Measurements from ENCODE around the gene TSHZ2.

Gene TSHZ2

DNA sequence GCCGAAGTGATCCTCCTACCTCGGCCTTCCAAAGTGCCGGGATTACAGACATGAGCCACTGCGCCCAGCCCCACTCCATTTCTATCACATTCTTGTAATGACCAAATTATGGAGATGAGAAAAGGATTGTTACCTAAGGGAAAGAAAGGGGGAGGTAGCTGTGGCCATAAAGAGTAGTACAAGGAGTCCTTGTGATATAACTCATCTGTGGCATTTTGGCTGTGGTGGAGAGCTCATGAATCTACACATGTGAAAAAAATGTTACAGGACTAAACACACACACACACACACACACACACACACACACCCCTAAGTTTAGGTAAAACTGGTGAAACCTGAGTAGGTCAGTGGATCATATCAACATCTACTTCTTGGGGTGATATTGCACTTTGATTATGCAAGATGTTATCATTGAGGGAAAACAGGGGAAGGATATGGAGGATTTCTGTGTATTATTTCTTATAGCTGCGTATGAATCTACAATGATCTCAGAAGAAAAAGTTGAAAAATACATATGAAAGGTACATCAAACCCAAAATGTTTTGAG, 251.5 kb downstream of the TSHZ2 start:
- TF ChIP-seq YY1 (IDR thresholded peaks at IDR 0.05; ENCODE audit: low read depth) (no peak), REST (IDR thresholded peaks at IDR 0.05; ENCODE audit: low read depth) (no peak), EGR1 (IDR thresholded peaks at IDR 0.05) (no peak), USF1 (IDR thresholded peaks at IDR 0.05) (no peak), TCF12 (IDR thresholded peaks at IDR 0.05; ENCODE audit: low read depth) (no peak), TEAD4 (IDR thresholded peaks at IDR 0.05) (no peak), CREB1 (IDR thresholded peaks at IDR 0.05; ENCODE audit: low read depth) (no peak)

- TF ChIP-seq YY1 (IDR thresholded peaks at IDR 0.05; ENCODE audit: low read depth) (no peak), USF1 (IDR thresholded peaks at IDR 0.05) (no peak), ZBTB7A (IDR thresholded peaks at IDR 0.05; ENCODE audit: low read depth) (no peak), RAD21 (IDR thresholded peaks at IDR 0.05; ENCODE audit: low read depth) (no peak), CREB1 (IDR thresholded peaks at IDR 0.05; ENCODE audit: low read depth) (no peak), TEAD4 (IDR thresholded peaks at IDR 0.05) (no peak), CEBPB (IDR thresholded peaks at IDR 0.05) (no peak), NFIC (IDR thresholded peaks at IDR 0.05) (no peak), REST (IDR thresholded peaks at IDR 0.05; ENCODE audit: low read depth) (no peak), EGR1 (IDR thresholded peaks at IDR 0.05) (no peak), EP300 (IDR thresholded peaks at IDR 0.05; ENCODE audit: borderline replicate concordance) (no peak), TCF12 (IDR thresholded peaks at IDR 0.05; ENCODE audit: low read depth) (no peak), TAF1 (IDR thresholded peaks at IDR 0.05; ENCODE audit: low read depth) (no peak), MAX (IDR thresholded peaks at IDR 0.05) (no peak), FOXM1 (IDR thresholded peaks at IDR 0.05; ENCODE audit: borderline replicate concordance, low read depth) (no peak)
Measured at GRCh38 chr20:53224851-53225250, 252.7 kb downstream of the TSHZ2 start.

DNA sequence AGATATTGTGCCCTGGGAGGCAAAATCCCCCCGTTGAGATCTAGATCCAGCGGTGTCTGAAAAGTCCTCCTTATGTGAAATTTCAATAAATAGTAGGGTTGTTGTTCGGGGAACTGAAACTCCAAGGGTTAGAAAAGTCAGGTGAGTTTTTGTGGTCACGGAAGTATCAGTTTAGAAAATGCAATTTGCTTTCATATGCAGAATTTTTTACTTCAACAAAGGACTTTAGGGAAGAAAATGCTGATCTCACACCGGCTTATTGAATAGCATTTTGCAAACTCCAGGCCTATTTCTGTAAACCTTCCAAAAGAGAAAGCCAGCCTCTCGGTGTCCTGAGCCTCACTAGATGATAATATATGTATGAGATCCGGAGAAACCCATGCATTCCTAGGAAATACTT, 254.7 kb downstream of the TSHZ2 start:
- TF ChIP-seq RAD21 (IDR thresholded peaks at IDR 0.05; ENCODE audit: low read depth) (no peak), TCF12 (IDR thresholded peaks at IDR 0.05; ENCODE audit: low read depth) (no peak), ZBTB7A (IDR thresholded peaks at IDR 0.05; ENCODE audit: low read depth) (no peak), MAX (IDR thresholded peaks at IDR 0.05) (no peak), FOXM1 (IDR thresholded peaks at IDR 0.05; ENCODE audit: borderline replicate concordance, low read depth) (no peak), TEAD4 (IDR thresholded peaks at IDR 0.05) (no peak)

DNA sequence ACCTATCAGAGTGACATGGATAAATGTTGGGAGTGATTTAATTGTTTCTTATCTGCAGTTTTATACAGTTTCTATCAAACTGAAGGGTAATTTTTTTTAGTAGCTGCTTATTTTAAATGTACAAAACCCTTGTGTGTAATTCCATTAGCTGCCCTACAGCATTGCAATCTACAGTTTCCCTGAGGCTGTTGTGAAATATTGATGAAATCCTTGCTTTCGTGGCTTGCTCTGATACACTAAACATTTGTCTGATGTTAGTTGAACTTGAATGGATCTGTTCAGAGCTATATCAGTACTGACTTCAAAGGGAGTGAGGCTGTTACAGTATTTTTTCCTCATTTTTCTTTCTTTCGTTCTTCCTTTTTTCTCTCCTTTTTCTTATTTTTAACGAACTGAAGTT, 255.4 kb downstream of the TSHZ2 start:
- TF ChIP-seq TAF1 (IDR thresholded peaks at IDR 0.05; ENCODE audit: low read depth) (no peak), USF1 (IDR thresholded peaks at IDR 0.05) (no peak), YY1 (IDR thresholded peaks at IDR 0.05; ENCODE audit: low read depth) (no peak), EP300 (IDR thresholded peaks at IDR 0.05; ENCODE audit: borderline replicate concordance) (no peak), ZBTB7A (IDR thresholded peaks at IDR 0.05; ENCODE audit: low read depth) (no peak), TCF12 (IDR thresholded peaks at IDR 0.05; ENCODE audit: low read depth) (no peak), REST (IDR thresholded peaks at IDR 0.05; ENCODE audit: low read depth) (no peak), CEBPB (IDR thresholded peaks at IDR 0.05) (no peak)

Data from Ishikawa (cell line).